BLaER1 treated with 17β-estradiol and CSF1 and Interleukin-3, amounts not matched to agents 10 nM and 100 nM (cell line): Measurements from ENCODE around the gene UROS.

Experiments used
- H3K27ac ChIP-seq, 11 experiments: shearing (Covaris generic); formaldehyde crosslinking; 2 replicates each; pipeline ENCODE4 v1.8.1; 2022
- H3K27me3 ChIP-seq, 11 experiments: shearing (Covaris generic); formaldehyde crosslinking; 2 replicates each; pipeline ENCODE4 v1.8.1; 2022
- H3K36me3 ChIP-seq, 11 experiments: shearing (Covaris generic); formaldehyde crosslinking; 2 replicates each; pipeline ENCODE4 v1.8.1; 2022
- H3K4me1 ChIP-seq, 10 experiments: shearing (Covaris generic); formaldehyde crosslinking; 2 replicates each; pipeline ENCODE4 v1.8.1; 2022
- H3K4me2 ChIP-seq, 11 experiments: shearing (Covaris generic); formaldehyde crosslinking; 2 replicates each; pipeline ENCODE4 v1.8.1; 2022
- H3K4me3 ChIP-seq, 10 experiments: shearing (Covaris generic); formaldehyde crosslinking; 2 replicates each; pipeline ENCODE4 v1.8.1; 2022
- H3K9ac ChIP-seq, 11 experiments: shearing (Covaris generic); formaldehyde crosslinking; 2 replicates each; pipeline ENCODE4 v1.8.1; 2022
- H3K9me3 ChIP-seq, 11 experiments: shearing (Covaris generic); formaldehyde crosslinking; replicated peaks in 1 of 11; 2 replicates each; pipeline ENCODE4 v1.8.1; 2022
- H4K20me1 ChIP-seq, 11 experiments: shearing (Covaris generic); formaldehyde crosslinking; 2 replicates each; pipeline ENCODE4 v1.8.1; 2022
- Cebpa-rat ChIP-seq, 11 experiments: shearing (Covaris generic); IDR thresholded peaks; 2 replicates each; pipeline ENCODE4 v1.8.1; 2022

The UROS gene

GRCh38 chr10:125801574-125801973 is 21.5 kb downstream of the UROS start:
- Histone ChIP-seq H3K9me3 (peaks cover 0 to 14% (median 12%) of the 10 kb centered on the region in 11 experiments; a peak in 16 of 22 replicates), H3K9ac (no peak overlapping the region), H3K27me3 (no peaks in the 10 kb centered on the region), H4K20me1 (peaks cover 0 to 16% (median 0%) of the 10 kb centered on the region in 11 experiments; a peak in 4 of 22 replicates), H3K27ac (peak overlapping the region in 1 of 11 experiments; percentile 65; a peak in 2 of 22 replicates), H3K4me3 (no peak overlapping the region), H3K4me2 (peak overlapping the region in 7 of 11 experiments; percentile 62 to 87 (median 76); a peak in 12 of 22 replicates), H3K36me3 (peaks cover 42 to 96% (median 72%) of the 10 kb centered on the region in 11 experiments), H3K4me1 (peaks cover 0 to 48% (median 36%) of the 10 kb centered on the region in 10 experiments; a peak in 17 of 20 replicates)
- no peak for TF ChIP-seq Cebpa-rat (IDR thresholded peaks at IDR 0.05)

- TF ChIP-seq Cebpa-rat (IDR thresholded peaks at IDR 0.05): no peak
- H3K9ac ChIP-seq: peak overlapping the region in 1 of 11 experiments; percentile 10; a peak in 1 of 22 replicates
- peaks cover 28 to 96% (median 69%) of the 10 kb centered on the region in 11 experiments for H3K36me3 ChIP-seq
- H3K4me2 ChIP-seq: peak overlapping the region in 7 of 11 experiments; percentile 27 to 56 (median 46); a peak in 14 of 22 replicates
- no peaks in the 10 kb centered on the region for H3K27me3 ChIP-seq
- peaks cover 0 to 67% (median 51%) of the 10 kb centered on the region in 10 experiments; a peak in 17 of 20 replicates for H3K4me1 ChIP-seq
- H3K4me3 ChIP-seq: no peak overlapping the region
- H3K27ac ChIP-seq: no peak overlapping the region
- H3K9me3 ChIP-seq: peaks cover 0 to 14% (median 12%) of the 10 kb centered on the region in 11 experiments; a peak in 16 of 22 replicates
- H4K20me1 ChIP-seq: peaks cover 0 to 26% (median 0%) of the 10 kb centered on the region in 11 experiments; a peak in 4 of 22 replicates
These were observed 23.4 kb downstream of the UROS start for GRCh38 chr10:125799451-125800182.

GRCh38 chr10:125797994-125798662 is 24.9 kb downstream of the UROS start:
- Histone ChIP-seq H3K27ac (no peak overlapping the region), H4K20me1 (peaks cover 0 to 27% (median 0%) of the 10 kb centered on the region in 11 experiments; a peak in 4 of 22 replicates), H3K9me3 (peaks cover 0 to 14% (median 12%) of the 10 kb centered on the region in 11 experiments; a peak in 16 of 22 replicates), H3K36me3 (peaks cover 36 to 94% (median 72%) of the 10 kb centered on the region in 11 experiments), H3K4me1 (peaks cover 0 to 61% (median 44%) of the 10 kb centered on the region in 10 experiments; a peak in 16 of 20 replicates), H3K27me3 (no peaks in the 10 kb centered on the region), H3K9ac (no peak overlapping the region), H3K4me3 (no peak overlapping the region), H3K4me2 (peak overlapping the region in 2 of 11 experiments; percentile 46 to 54; a peak in 2 of 22 replicates)
- no peak for TF ChIP-seq Cebpa-rat (IDR thresholded peaks at IDR 0.05)

- Histone ChIP-seq H3K4me2 (no peak overlapping the region), H3K4me3 (no peak overlapping the region), H4K20me1 (peaks cover 0 to 27% (median 0%) of the 10 kb centered on the region in 11 experiments; a peak in 4 of 22 replicates), H3K27ac (no peak overlapping the region), H3K4me1 (peaks cover 0 to 54% (median 37%) of the 10 kb centered on the region in 10 experiments; a peak in 16 of 20 replicates), H3K9me3 (peaks cover 0 to 14% (median 12%) of the 10 kb centered on the region in 11 experiments; a peak in 16 of 22 replicates), H3K9ac (no peak overlapping the region), H3K27me3 (no peaks in the 10 kb centered on the region), H3K36me3 (peaks cover 42 to 93% (median 79%) of the 10 kb centered on the region in 11 experiments)
- no peak for TF ChIP-seq Cebpa-rat (IDR thresholded peaks at IDR 0.05)
These were observed 25.6 kb downstream of the UROS start for GRCh38 chr10:125797424-125797823.

GRCh38 chr10:125795637-125796190 is 27.3 kb downstream of the UROS start:
- TF ChIP-seq Cebpa-rat (IDR thresholded peaks at IDR 0.05): no peak
- Histone ChIP-seq H3K4me2 (peak overlapping the region in 8 of 11 experiments; percentile 7 to 67 (median 48); a peak in 14 of 22 replicates), H3K27me3 (no peaks in the 10 kb centered on the region), H3K36me3 (peaks cover 49 to 93% (median 82%) of the 10 kb centered on the region in 11 experiments), H4K20me1 (peaks cover 0 to 27% (median 0%) of the 10 kb centered on the region in 11 experiments; a peak in 4 of 22 replicates), H3K27ac (peak overlapping the region in 2 of 11 experiments; percentile 47 to 51; a peak in 2 of 22 replicates), H3K9me3 (peaks cover 0 to 7% (median 3%) of the 10 kb centered on the region in 11 experiments; a peak in 14 of 22 replicates), H3K4me3 (no peak overlapping the region), H3K9ac (no peak overlapping the region), H3K4me1 (peaks cover 0 to 41% (median 28%) of the 10 kb centered on the region in 10 experiments; a peak in 14 of 20 replicates)

- TF ChIP-seq Cebpa-rat (IDR thresholded peaks at IDR 0.05): no peak
- peaks cover 43 to 88% (median 76%) of the 10 kb centered on the region in 11 experiments for H3K36me3 ChIP-seq
- H3K4me1 ChIP-seq: peaks cover 0 to 41% (median 28%) of the 10 kb centered on the region in 10 experiments; a peak in 14 of 20 replicates
- peak overlapping the region in 2 of 11 experiments; percentile 47 to 51; a peak in 3 of 22 replicates for H3K27ac ChIP-seq
- H3K27me3 ChIP-seq: no peaks in the 10 kb centered on the region
- H3K4me3 ChIP-seq: no peak overlapping the region
- H3K9me3 ChIP-seq: peaks cover 0 to 1% (median 0%) of the 10 kb centered on the region in 11 experiments; a peak in 1 of 22 replicates
- peak overlapping the region in 7 of 11 experiments; percentile 41 to 67 (median 49); a peak in 13 of 22 replicates for H3K4me2 ChIP-seq
- peaks cover 0 to 27% (median 0%) of the 10 kb centered on the region in 11 experiments; a peak in 4 of 22 replicates for H4K20me1 ChIP-seq
- no peak overlapping the region; a peak in 1 of 22 replicates for H3K9ac ChIP-seq
These were observed 27.9 kb downstream of the UROS start for GRCh38 chr10:125795128-125795527.

- H4K20me1 ChIP-seq: peaks cover 0 to 28% (median 0%) of the 10 kb centered on the region in 11 experiments; a peak in 4 of 22 replicates
- H3K27me3 ChIP-seq: no peaks in the 10 kb centered on the region
- H3K4me2 ChIP-seq: no peak overlapping the region
- H3K4me1 ChIP-seq: peaks cover 7 to 36% (median 28%) of the 10 kb centered on the region in 10 experiments; a peak in 18 of 20 replicates
- no peak overlapping the region for H3K9ac ChIP-seq
- no peak overlapping the region for H3K4me3 ChIP-seq
- TF ChIP-seq Cebpa-rat (IDR thresholded peaks at IDR 0.05): no peak
- H3K36me3 ChIP-seq: peaks cover 56 to 92% (median 74%) of the 10 kb centered on the region in 11 experiments
- no peak overlapping the region for H3K27ac ChIP-seq
- H3K9me3 ChIP-seq: no peaks in the 10 kb centered on the region
These were observed 30.4 kb downstream of the UROS start for GRCh38 chr10:125792342-125793300.
